SHP77 (cell line): Measurements from ENCODE around the gene MMP26.
A peak's percentile ranks its signal among the peaks of the same experiment; 100 is the strongest.

ENCODE experiments used
- DNase-seq, 2 experiments: peaks; one replicate each; lab custom pipeline; 2025; lab: John Stamatoyannopoulos, UW

The MMP26 gene

DNA sequence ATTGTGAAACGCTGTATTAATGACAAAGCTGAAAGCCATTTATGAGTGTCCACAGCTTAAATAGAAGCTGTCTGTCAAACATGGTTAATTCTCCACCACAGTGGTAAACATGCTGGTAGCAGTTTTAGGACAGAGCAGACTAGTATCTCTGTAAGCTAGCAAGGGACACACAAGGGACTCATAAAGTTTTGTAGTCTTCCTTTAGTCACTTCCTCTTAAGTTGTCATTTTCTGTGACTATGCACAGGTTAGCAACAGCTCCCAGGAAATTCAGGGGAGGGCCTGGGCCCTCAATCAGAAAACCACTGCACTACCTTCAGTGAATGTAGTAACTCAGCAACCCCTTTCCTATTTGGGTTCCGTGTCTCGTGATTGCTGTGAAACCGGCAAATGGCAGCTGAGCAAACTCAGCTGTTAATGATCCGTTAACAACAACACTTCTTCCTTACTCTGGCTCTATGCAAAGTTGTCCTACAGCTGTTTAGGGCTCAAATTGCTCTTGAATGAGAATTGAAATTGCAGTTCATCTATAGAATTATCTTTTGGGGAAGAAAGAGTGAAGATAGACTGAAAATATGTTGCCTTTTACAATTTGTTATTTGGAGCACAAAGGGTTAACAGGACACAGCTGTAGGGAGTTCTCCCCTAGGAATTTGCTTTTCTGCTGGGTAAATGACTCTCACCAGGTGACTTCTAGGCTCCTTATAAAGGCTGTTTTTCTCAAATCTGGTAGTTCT lies at the start of gene MMP26:
TSS of gene MMP26 (plus strand) at position 731 of the 736 bp plus-strand sequence.
- DNase-seq: peak; percentile 93 to 95

DNA sequence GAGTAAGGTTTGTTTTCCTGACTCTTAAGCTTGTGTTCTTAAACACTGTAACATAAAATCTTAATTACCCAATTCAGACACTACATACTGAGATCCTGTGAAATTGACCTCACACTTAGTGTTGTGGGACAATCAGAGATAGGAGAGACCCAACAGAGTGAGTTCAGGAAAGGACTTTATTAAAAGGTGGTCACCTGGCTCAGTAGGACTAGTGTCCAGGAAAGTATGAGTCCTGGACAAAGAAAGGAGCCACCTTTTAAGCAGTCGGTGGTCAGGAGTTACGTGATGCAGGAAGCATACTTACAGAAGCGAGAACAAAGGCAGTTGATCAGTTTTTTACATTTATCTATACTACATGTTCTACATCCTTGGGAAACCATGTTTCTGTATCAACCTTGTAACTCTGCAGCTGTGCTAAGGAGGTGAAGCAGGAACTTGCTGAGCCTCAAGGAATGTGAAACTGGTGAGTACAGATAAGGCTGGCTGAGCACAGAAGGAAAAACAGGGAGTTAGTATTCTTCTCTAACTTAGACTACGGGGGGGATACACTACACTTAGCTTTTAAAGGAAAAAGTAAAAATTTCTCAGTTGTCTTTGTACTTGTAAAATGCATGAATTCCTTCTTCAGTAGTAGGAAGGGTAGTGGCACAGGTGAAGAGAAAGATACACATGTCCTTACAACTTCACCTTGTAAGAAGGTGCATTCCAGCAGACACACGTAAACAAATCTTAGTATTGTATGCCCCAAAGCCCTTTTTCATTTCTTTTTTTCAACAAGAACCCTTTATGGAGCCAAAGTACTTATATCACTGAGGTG lies 45.7 kb upstream of the MMP26 start:
- no peak for DNase-seq

GRCh38 chr11:4662876-4663275 lies 41.7 kb upstream of the MMP26 start:
- no peak for DNase-seq

DNA sequence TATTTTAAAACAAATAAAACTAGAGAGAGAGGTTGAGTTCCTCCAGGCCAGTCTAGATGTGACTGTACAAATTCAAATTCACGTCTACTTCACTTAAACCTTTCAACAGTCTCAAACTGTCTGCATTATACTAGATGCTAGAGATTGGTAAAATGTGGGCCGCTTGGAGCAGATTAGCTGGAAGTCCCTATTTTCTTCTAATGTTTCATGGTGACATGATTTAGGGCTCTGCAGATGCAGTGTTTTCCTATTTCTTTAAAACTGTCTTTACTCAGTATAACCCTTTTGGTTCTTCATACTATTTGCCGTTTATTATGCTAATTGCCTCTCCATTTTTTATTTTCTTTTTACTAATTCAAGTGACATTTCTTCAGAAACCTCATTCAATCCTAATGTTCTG lies 40.4 kb upstream of the MMP26 start:
- no peak for DNase-seq

DNA sequence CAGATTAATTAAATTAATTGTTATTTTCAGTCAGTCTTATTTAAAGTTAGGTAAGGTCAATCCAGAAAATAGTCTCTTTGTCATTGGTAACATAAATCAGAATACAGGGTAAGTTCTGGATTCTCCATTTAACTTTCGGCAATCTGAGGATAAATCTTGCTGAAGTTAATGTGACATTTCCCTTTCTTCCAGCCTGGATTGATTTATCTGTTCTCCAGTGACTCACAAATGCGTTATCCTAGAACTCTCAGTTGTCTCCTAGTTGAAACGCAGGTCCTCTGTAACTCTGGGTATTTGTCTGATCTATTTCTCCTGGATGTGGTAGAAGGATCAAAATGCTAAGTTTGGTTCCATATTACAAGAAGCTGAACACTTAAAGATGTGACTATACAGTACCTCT lies 39.8 kb upstream of the MMP26 start:
- no peak for DNase-seq

DNA sequence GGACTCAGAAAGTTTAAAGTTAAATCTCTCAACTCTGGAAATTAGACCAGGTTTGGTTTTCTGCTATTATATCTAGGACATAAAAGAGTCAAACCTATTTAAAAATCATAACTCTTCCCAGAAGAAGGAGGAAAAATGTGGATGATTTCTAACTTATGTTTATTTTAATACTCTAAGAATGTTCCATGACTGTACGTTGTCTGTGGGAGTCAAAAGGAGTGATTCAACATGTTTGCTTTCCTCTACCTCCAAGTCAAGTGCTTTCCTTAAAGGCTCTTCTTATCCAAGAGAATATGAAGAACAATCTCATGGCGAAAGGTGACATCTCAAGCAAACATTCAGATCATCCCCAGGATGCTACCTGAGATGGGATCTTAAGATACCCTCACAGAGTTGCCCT lies 39.2 kb upstream of the MMP26 start:
- no peak for DNase-seq

GRCh38 chr11:4671741-4672140 lies 32.8 kb upstream of the MMP26 start:
- no peak for DNase-seq

DNA sequence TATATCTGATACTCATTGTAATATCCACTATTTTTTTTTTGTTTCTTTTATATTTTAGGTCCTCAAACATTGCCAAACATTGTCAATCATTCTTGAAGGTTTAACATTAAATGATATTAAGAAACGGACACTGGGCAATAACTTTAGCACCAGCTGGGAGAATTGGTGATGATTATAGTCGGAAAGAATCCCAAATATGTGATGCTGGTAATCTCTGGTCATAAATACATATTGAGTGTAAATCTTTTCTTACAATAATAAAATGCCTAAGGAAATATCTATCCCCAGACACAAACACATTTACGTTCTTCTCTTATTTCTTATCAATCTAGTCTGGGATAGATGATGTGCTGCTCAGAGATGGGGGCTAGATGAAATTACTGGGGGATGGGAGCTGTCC lies 32.1 kb upstream of the MMP26 start:
- DNase-seq: no peak

- no peak for DNase-seq
Observed at GRCh38 chr11:4673781-4674180, 30.8 kb upstream of the MMP26 start.

DNA sequence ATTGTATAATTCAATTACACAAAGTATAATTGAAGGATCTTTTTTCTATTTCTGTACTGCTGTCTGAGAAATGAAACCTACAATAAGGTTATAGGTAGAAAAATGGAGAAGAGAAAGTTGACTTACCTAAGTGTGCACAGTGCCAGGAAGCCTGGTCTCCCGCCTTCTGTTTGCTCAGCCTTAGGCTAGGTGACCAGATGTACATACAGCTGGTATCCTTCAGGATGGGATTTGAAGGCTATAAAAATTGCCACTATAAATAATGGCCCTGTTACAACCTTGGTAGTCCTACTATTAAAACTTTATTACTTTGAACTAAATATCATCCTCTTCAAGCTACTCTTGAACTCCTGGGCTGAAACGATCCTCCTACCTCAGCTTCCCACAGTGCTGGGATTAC lies 26.6 kb upstream of the MMP26 start:
- DNase-seq: peak; percentile 74 to 87

GRCh38 chr11:4680341-4680740 lies 24.2 kb upstream of the MMP26 start:
- peak; percentile 70 to 80 for DNase-seq

- no peak for DNase-seq
Observed at GRCh38 chr11:4682623-4683419, 21.8 kb upstream of the MMP26 start.

GRCh38 chr11:4684631-4685285 lies 19.8 kb upstream of the MMP26 start:
- no peak for DNase-seq

GRCh38 chr11:4695442-4695841 lies 9.1 kb upstream of the MMP26 start:
- DNase-seq: no peak

DNA sequence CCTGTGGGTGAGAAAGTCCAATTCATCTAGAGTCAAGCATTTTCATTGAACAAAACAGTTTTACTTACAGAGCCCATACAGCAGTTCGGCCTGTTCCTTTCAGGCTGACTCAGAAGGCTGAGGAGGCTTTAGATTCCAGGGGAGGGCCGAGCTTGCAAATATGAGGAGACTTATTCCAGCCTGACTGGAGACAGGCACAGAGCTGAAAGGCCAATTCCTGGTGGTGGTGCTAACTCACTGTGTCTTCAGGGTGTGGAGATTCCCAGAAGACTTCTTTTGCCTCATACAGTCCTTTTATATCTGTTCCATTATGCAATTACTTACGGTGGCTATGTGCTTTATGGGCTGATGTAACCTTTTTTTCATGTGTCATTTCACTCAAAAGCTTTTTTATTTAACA lies 7.0 kb upstream of the MMP26 start, which contains the start of gene OR51E2:
TSS of gene OR51E2 (minus strand) at position 269 of the 400 bp plus-strand sequence. CDS start 15,142 bp downstream, outside the sequence.
- peak; percentile 89 to 90 for DNase-seq

DNA sequence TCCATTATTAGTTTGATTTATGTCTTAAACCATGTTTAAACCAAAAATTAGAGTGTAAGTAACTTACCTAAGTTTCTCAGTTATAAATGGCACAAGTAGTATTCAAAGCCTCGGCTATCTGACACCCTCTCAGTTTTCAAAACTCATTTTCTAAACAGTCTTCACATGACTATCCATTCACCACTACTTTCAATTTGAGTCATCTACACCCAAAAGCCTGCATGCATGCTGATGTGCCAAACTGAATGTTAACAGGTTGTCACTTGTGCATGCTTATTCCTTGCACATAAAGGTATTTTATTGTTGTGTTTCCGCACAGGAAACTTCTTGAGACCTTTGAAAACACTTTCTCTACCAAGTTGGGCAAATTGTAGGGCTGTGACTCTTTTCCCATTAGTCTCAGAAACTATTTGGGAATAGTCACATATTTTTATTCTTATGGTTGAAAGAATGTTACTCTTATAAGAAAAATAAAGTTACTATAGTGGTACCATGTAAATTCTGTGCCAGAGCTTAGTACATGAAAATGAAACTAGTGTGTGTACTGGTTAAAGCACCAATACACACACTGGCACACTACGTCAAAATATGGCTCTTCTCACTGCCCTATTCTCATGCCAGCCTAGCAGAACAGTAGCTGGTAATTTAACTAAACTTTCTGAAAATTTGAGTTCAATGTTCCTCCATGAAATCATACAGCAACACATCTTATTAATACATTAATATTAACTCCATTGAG lies 4.7 kb upstream of the MMP26 start:
- no peak for DNase-seq

GRCh38 chr11:4700436-4700820 lies 4.2 kb upstream of the MMP26 start:
- DNase-seq: no peak

GRCh38 chr11:4704790-4705334 lies 278 bp downstream of the MMP26 start:
- DNase-seq: no peak

- DNase-seq: no peak
Observed at GRCh38 chr11:4713241-4713640, 8.7 kb downstream of the MMP26 start.

DNA sequence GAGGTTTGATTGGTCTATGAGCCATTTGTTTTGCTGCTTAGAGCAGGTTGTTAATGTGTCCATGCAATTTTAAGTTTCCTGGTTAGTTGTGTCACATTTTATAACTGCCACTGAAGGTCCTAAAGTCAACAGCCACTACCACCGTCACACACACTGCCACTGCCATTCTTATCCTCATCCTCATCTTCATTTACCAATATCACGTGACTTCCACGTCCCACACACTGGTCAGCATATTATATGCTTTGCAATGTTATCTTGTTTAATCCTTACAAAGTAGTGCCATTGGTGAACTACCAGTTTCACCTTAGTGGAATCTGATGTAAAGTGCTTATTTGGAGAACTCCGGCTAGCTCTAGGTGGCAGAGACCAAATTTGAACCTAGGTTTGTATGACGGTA lies 9.7 kb downstream of the MMP26 start:
- DNase-seq: no peak
